Measurements from ENCODE around the gene CFAP91.
A peak's percentile ranks its signal among the peaks of the same experiment; 100 is the strongest.

Gene CFAP91

DNA sequence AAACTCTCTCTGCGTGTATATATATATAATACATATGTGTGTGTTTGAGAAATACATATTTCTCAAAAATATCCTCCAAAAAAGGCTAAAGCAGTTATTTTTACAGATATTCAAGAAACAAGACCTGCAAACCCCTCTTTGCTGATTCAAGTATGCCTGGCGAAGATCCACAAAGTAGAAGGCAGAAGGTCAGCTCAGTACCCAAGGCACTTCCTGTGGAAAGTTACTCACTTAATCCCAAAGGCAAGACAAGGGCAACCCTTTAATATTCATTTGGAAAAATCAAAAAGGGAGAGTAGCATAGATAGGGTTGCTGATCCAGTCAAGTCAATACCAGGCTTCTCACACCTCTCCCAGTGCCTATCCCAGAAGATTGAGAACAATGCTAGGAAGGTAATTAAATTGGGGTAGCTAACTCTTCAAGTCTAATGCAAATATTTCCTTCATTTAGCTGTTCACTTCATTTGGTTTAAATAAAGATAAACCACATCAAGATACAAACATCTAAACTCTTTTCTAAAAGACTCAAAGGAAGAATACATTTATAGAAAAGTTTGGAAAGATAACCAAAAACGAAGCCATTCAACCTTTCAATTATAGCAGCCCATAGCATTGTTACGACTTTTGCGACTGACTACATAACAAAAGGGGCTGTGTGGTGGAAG, 32.8 kb upstream of the CFAP91 start:
- H2AK5ac ChIP-seq (ENCODE audit: low read length, severe bottlenecking) = no peak overlapping the region
- no peak overlapping the region for H3K4me3 ChIP-seq (ENCODE audit: insufficient read depth in 1 of 2, low read depth in 1 of 2, low read length in 2 of 2)
- H2BK120ac ChIP-seq (ENCODE audit: low read depth, low read length) = no peak overlapping the region
- no peak overlapping the region for H3K4me2 ChIP-seq (ENCODE audit: low read length, poor library complexity, severe bottlenecking)
- DNase-seq = peak; percentile 8
- no peak overlapping the region for H3K9ac ChIP-seq (ENCODE audit: low read length)
- no peak overlapping the region for H4K91ac ChIP-seq (ENCODE audit: low read length)
- no peak overlapping the region for H3K27ac ChIP-seq (ENCODE audit: low read length, poor library complexity, severe bottlenecking)
- H3K36me3 ChIP-seq (ENCODE audit: control insufficient read depth in 1 of 2, insufficient read depth in 2 of 2, low read depth in 1 of 2, low read length in 2 of 2) = peaks cover 14 to 66% of the 10 kb centered on the region in 2 experiments
- no peak overlapping the region for H2BK15ac ChIP-seq (ENCODE audit: low read depth, poor library complexity, severe bottlenecking)
- no peak overlapping the region for H2AFZ ChIP-seq (ENCODE audit: low read depth, low read length)
- WGBS = 86% methylated on average over 3 of the region's 5 CpGs
- no peaks in the 10 kb centered on the region for H3K27me3 ChIP-seq (ENCODE audit: control insufficient read depth in 1 of 2, insufficient read depth in 1 of 2, low read length in 2 of 2)
- no peak overlapping the region for H3K14ac ChIP-seq (ENCODE audit: low read length in 2 of 2)
- H3K23ac ChIP-seq (ENCODE audit: low read length in 2 of 2) = no peak overlapping the region
- no peak overlapping the region for H3K18ac ChIP-seq (ENCODE audit: low read depth in 1 of 2, low read length in 2 of 2)
- no peak overlapping the region for H2BK12ac ChIP-seq (ENCODE audit: low read length in 2 of 2)
- no peaks in the 10 kb centered on the region for H3K9me3 ChIP-seq (ENCODE audit: control insufficient read depth, low read length)
- H2BK5ac ChIP-seq (ENCODE audit: low read depth, low read length, poor library complexity, severe bottlenecking) = no peak overlapping the region
- H3K79me1 ChIP-seq (replicated peaks; ENCODE audit: low read length, poor library complexity, severe bottlenecking) = peaks cover 9% of the 10 kb centered on the region
- no peaks in the 10 kb centered on the region for H3K4me1 ChIP-seq (ENCODE audit: control insufficient read depth, insufficient read depth, low read depth, low read length)
- no peak overlapping the region for H4K8ac ChIP-seq (ENCODE audit: low read length)
- H3K4ac ChIP-seq (ENCODE audit: low read depth in 1 of 2, low read length in 2 of 2) = no peak overlapping the region

- H4K91ac ChIP-seq (ENCODE audit: low read length) = no peak overlapping the region
- H2BK15ac ChIP-seq (ENCODE audit: low read depth, poor library complexity, severe bottlenecking) = no peak overlapping the region
- H2AFZ ChIP-seq (ENCODE audit: low read depth, low read length) = no peak overlapping the region
- no peak overlapping the region for H2BK12ac ChIP-seq (ENCODE audit: low read length in 2 of 2)
- peaks cover 11% of the 10 kb centered on the region for H3K79me1 ChIP-seq (replicated peaks; ENCODE audit: low read length, poor library complexity, severe bottlenecking)
- no peak overlapping the region for H3K4me3 ChIP-seq (ENCODE audit: insufficient read depth in 1 of 2, low read depth in 1 of 2, low read length in 2 of 2)
- H3K14ac ChIP-seq (ENCODE audit: low read length in 2 of 2) = no peak overlapping the region
- no peak for DNase-seq
- H3K9ac ChIP-seq (ENCODE audit: low read length) = no peak overlapping the region
- H3K4ac ChIP-seq (ENCODE audit: low read depth in 1 of 2, low read length in 2 of 2) = no peak overlapping the region
- peaks cover 14 to 58% of the 10 kb centered on the region in 2 experiments for H3K36me3 ChIP-seq (ENCODE audit: control insufficient read depth in 1 of 2, insufficient read depth in 2 of 2, low read depth in 1 of 2, low read length in 2 of 2)
- no peak overlapping the region for H3K27ac ChIP-seq (ENCODE audit: low read length, poor library complexity, severe bottlenecking)
- H3K9me3 ChIP-seq (ENCODE audit: control insufficient read depth, low read length) = no peaks in the 10 kb centered on the region
- no peak overlapping the region for H2BK120ac ChIP-seq (ENCODE audit: low read depth, low read length)
- no peak overlapping the region for H4K8ac ChIP-seq (ENCODE audit: low read length)
- no peak overlapping the region for H2BK5ac ChIP-seq (ENCODE audit: low read depth, low read length, poor library complexity, severe bottlenecking)
- H3K4me1 ChIP-seq (ENCODE audit: control insufficient read depth, insufficient read depth, low read depth, low read length) = no peaks in the 10 kb centered on the region
- H3K4me2 ChIP-seq (ENCODE audit: low read length, poor library complexity, severe bottlenecking) = no peak overlapping the region
- WGBS = 100% methylated on average over 1 of the region's 2 CpGs
- no peak overlapping the region for H3K18ac ChIP-seq (ENCODE audit: low read depth in 1 of 2, low read length in 2 of 2)
- no peaks in the 10 kb centered on the region for H3K27me3 ChIP-seq (ENCODE audit: control insufficient read depth in 1 of 2, insufficient read depth in 1 of 2, low read length in 2 of 2)
- no peak overlapping the region for H3K23ac ChIP-seq (ENCODE audit: low read length in 2 of 2)
- no peak overlapping the region for H2AK5ac ChIP-seq (ENCODE audit: low read length, severe bottlenecking)
Measured at GRCh38 chr3:119672776-119673175, 30.0 kb upstream of the CFAP91 start.

- Histone ChIP-seq H3K27me3 (ENCODE audit: control insufficient read depth in 1 of 2, insufficient read depth in 1 of 2, low read length in 2 of 2) (no peaks in the 10 kb centered on the region), H3K4ac (ENCODE audit: low read depth in 1 of 2, low read length in 2 of 2) (no peak overlapping the region), H3K79me1 (replicated peaks; ENCODE audit: low read length, poor library complexity, severe bottlenecking) (peaks cover 11% of the 10 kb centered on the region), H3K4me1 (ENCODE audit: control insufficient read depth, insufficient read depth, low read depth, low read length) (no peaks in the 10 kb centered on the region), H2AK5ac (ENCODE audit: low read length, severe bottlenecking) (no peak overlapping the region), H3K23ac (ENCODE audit: low read length in 2 of 2) (no peak overlapping the region), H2BK15ac (ENCODE audit: low read depth, poor library complexity, severe bottlenecking) (no peak overlapping the region), H3K9ac (ENCODE audit: low read length) (no peak overlapping the region), H2AFZ (ENCODE audit: low read depth, low read length) (no peak overlapping the region), H3K14ac (ENCODE audit: low read length in 2 of 2) (no peak overlapping the region), H4K91ac (ENCODE audit: low read length) (no peak overlapping the region), H3K27ac (ENCODE audit: low read length, poor library complexity, severe bottlenecking) (no peak overlapping the region), H3K36me3 (ENCODE audit: control insufficient read depth in 1 of 2, insufficient read depth in 2 of 2, low read depth in 1 of 2, low read length in 2 of 2) (peaks cover 14 to 51% of the 10 kb centered on the region in 2 experiments), H3K4me3 (ENCODE audit: insufficient read depth in 1 of 2, low read depth in 1 of 2, low read length in 2 of 2) (no peak overlapping the region), H2BK12ac (ENCODE audit: low read length in 2 of 2) (no peak overlapping the region), H3K9me3 (ENCODE audit: control insufficient read depth, low read length) (no peaks in the 10 kb centered on the region), H3K4me2 (ENCODE audit: low read length, poor library complexity, severe bottlenecking) (no peak overlapping the region), H2BK120ac (ENCODE audit: low read depth, low read length) (no peak overlapping the region), H4K8ac (ENCODE audit: low read length) (no peak overlapping the region), H2BK5ac (ENCODE audit: low read depth, low read length, poor library complexity, severe bottlenecking) (no peak overlapping the region), H3K18ac (ENCODE audit: low read depth in 1 of 2, low read length in 2 of 2) (no peak overlapping the region)
- DNase-seq = no peak
- 97% methylated on average over 16 of the region's 18 CpGs for WGBS
Measured at GRCh38 chr3:119673875-119674274, 28.9 kb upstream of the CFAP91 start.

- H3K9ac ChIP-seq (ENCODE audit: low read length) = peak overlapping the region; percentile 94
- H2BK15ac ChIP-seq (ENCODE audit: low read depth, poor library complexity, severe bottlenecking) = no peak overlapping the region
- no peak overlapping the region for H2BK12ac ChIP-seq (ENCODE audit: low read length in 2 of 2)
- no peak overlapping the region for H4K91ac ChIP-seq (ENCODE audit: low read length)
- H3K27ac ChIP-seq (ENCODE audit: low read length, poor library complexity, severe bottlenecking) = no peak overlapping the region
- no peaks in the 10 kb centered on the region for H3K4me1 ChIP-seq (ENCODE audit: control insufficient read depth, insufficient read depth, low read depth, low read length)
- no CpG with 5 or more reads among the region's 5 CpGs for WGBS
- H2AFZ ChIP-seq (ENCODE audit: low read depth, low read length) = no peak overlapping the region
- H2BK5ac ChIP-seq (ENCODE audit: low read depth, low read length, poor library complexity, severe bottlenecking) = no peak overlapping the region
- H3K79me1 ChIP-seq (replicated peaks; ENCODE audit: low read length, poor library complexity, severe bottlenecking) = peaks cover 10% of the 10 kb centered on the region
- H4K8ac ChIP-seq (ENCODE audit: low read length) = no peak overlapping the region
- no peak overlapping the region for H3K4me2 ChIP-seq (ENCODE audit: low read length, poor library complexity, severe bottlenecking)
- no peak overlapping the region for H3K18ac ChIP-seq (ENCODE audit: low read depth in 1 of 2, low read length in 2 of 2)
- no peak overlapping the region for H3K23ac ChIP-seq (ENCODE audit: low read length in 2 of 2)
- peak overlapping the region in 1 of 2 experiments; percentile 85 for H3K4me3 ChIP-seq (ENCODE audit: insufficient read depth in 1 of 2, low read depth in 1 of 2, low read length in 2 of 2)
- no peaks in the 10 kb centered on the region for H3K9me3 ChIP-seq (ENCODE audit: control insufficient read depth, low read length)
- no peak overlapping the region for H2AK5ac ChIP-seq (ENCODE audit: low read length, severe bottlenecking)
- H3K4ac ChIP-seq (ENCODE audit: low read depth in 1 of 2, low read length in 2 of 2) = no peak overlapping the region
- H3K14ac ChIP-seq (ENCODE audit: low read length in 2 of 2) = no peak overlapping the region
- no peak for DNase-seq
- no peaks in the 10 kb centered on the region for H3K27me3 ChIP-seq (ENCODE audit: control insufficient read depth in 1 of 2, insufficient read depth in 1 of 2, low read length in 2 of 2)
- H2BK120ac ChIP-seq (ENCODE audit: low read depth, low read length) = no peak overlapping the region
- peaks cover 14 to 44% of the 10 kb centered on the region in 2 experiments for H3K36me3 ChIP-seq (ENCODE audit: control insufficient read depth in 1 of 2, insufficient read depth in 2 of 2, low read depth in 1 of 2, low read length in 2 of 2)
Measured at GRCh38 chr3:119675188-119675874, 27.5 kb upstream of the CFAP91 start.

Measured in mesenchymal stem cell (in vitro differentiated cells and primary cell).